ENCODE data around the gene NSDHL.
A peak's percentile ranks its signal among the peaks of the same experiment; 100 is the strongest.

The NSDHL gene

DNA sequence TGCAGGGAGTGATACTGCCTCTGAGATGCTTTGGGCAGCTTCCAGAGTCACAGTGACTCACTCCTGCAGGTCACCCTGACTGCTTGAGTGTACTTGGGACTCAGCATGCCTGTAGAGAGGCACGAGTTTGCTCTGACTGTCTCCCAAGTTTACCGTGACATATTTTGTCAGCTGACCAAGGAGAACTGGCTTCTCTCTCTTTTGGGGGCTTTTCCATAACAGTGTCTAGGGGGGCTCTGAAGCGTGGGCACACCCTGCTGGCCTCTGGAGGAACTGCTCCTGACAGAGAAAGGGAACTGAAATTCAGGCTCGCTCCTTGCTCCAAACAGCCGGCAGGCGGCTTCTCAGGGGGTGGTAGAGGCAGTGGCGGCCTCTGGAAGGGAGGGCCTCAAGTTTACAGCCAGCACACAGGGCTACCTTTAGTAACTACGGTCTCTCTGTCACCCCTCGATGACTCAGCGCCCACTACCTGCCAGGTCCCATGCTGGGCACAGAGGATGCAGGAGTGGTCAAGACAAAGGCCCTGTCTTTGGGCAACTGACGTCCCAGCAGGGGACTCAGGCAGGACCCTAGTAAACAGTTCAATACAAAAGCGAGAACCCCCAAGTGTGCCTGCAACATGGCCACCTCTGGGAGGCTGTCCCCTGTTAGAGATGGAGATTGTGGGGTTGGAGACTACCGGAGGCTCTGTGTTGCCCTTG lies 84.8 kb downstream of the NSDHL start:
- peaks cover 12% of the 10 kb centered on the region for H3K4me1 Mint-ChIP-seq
- H3K4me3 Mint-ChIP-seq: no peak overlapping the region
- TF ChIP-seq, protein P1, sequence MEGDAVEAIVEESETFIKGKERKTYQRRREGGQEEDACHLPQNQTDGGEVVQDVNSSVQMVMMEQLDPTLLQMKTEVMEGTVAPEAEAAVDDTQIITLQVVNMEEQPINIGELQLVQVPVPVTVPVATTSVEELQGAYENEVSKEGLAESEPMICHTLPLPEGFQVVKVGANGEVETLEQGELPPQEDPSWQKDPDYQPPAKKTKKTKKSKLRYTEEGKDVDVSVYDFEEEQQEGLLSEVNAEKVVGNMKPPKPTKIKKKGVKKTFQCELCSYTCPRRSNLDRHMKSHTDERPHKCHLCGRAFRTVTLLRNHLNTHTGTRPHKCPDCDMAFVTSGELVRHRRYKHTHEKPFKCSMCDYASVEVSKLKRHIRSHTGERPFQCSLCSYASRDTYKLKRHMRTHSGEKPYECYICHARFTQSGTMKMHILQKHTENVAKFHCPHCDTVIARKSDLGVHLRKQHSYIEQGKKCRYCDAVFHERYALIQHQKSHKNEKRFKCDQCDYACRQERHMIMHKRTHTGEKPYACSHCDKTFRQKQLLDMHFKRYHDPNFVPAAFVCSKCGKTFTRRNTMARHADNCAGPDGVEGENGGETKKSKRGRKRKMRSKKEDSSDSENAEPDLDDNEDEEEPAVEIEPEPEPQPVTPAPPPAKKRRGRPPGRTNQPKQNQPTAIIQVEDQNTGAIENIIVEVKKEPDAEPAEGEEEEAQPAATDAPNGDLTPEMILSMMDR (IDR thresholded peaks at IDR 0.05): peak; percentile 69
- no peaks in the 10 kb centered on the region for H3K27me3 Mint-ChIP-seq (ENCODE audit: low read depth, poor library complexity)
- DNase-seq: peak; percentile 56
- peaks cover 53% of the 10 kb centered on the region for H3K9me3 Mint-ChIP-seq
- no peaks in the 10 kb centered on the region for H3K36me3 Mint-ChIP-seq (ENCODE audit: low read depth)
- H3K27ac Mint-ChIP-seq: no peak overlapping the region

DNA sequence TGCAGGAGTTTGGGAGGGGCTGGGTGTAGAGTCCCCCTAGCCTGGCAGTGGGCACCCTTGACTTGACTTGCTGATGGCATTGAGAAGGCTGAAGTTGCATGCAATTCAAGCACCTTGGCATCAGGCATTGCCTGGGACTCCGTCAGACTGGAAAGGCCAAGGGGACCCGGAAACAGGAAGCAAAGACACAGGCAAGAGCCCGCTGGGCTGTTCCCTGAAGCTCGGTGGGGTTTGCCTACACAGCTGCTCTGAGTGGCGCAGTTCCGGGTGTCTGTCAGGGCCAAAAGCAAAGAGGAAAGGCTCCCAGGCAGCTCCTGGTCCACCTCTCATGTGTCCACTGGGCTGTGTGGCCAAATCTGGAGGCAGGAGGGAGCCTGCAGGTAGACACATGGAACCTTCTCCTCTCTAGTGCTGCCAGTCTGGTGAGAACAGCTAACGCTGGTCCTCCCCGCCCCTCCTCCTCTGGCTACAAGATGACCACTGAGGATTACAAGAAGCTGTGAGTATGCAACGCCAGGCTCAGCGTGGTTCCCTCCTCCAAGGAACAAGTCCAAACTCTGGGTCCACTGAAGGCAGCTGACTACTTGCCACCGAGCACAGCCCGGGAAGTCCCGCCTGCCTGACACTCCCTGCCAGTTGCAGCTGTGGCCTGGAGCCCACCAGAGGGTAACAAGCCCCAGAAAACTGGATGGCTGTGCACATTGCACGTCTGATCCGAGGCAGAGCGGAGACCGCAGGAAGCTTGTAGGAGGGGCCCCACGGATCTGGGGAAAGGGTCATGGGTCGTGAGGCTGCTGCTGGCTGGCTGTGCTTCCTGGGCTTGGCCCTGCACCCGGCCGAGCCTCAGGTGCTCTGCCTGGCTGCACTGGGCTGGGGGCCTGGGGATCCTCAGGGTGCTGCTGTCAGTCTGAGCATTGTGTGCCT lies 87.1 kb downstream of the NSDHL start:
- no peak for DNase-seq
- Mint-ChIP-seq H3K27ac (no peak overlapping the region), H3K9me3 (peaks cover 56% of the 10 kb centered on the region), H3K36me3 (ENCODE audit: low read depth) (no peaks in the 10 kb centered on the region), H3K4me1 (peaks cover 12% of the 10 kb centered on the region), H3K4me3 (no peak overlapping the region), H3K27me3 (ENCODE audit: low read depth, poor library complexity) (no peaks in the 10 kb centered on the region)
- TF ChIP-seq, protein P1 (IDR thresholded peaks at IDR 0.05): no peak

DNA sequence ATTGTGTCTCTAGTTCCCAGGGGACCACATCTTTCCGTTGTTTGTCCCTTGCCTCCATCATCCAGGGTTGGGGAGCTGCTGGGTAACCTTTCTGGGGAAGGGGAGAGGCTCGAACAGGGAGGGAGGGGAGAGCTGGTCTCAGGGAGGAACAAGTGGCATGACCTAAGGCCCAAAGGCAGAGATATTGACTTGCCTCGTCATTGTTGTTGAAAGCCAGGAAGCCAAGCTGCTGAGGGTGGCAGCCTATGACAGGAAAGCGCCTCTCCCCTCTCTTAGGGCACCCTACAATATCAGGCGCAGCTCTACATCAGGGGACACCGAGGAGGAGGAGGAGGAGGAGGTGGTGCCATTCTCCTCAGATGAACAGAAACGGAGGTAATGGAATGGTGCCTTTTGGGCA lies 87.8 kb downstream of the NSDHL start:
- no peak overlapping the region for H3K27ac Mint-ChIP-seq
- TF ChIP-seq, protein P1 (IDR thresholded peaks at IDR 0.05): no peak
- no peak for DNase-seq
- peaks cover 54% of the 10 kb centered on the region for H3K9me3 Mint-ChIP-seq
- H3K4me1 Mint-ChIP-seq: peaks cover 12% of the 10 kb centered on the region
- no peaks in the 10 kb centered on the region for H3K36me3 Mint-ChIP-seq (ENCODE audit: low read depth)
- H3K4me3 Mint-ChIP-seq: no peak overlapping the region
- H3K27me3 Mint-ChIP-seq (ENCODE audit: low read depth, poor library complexity): no peaks in the 10 kb centered on the region
